ENCODE results near the gene RPTOR.

DNA sequence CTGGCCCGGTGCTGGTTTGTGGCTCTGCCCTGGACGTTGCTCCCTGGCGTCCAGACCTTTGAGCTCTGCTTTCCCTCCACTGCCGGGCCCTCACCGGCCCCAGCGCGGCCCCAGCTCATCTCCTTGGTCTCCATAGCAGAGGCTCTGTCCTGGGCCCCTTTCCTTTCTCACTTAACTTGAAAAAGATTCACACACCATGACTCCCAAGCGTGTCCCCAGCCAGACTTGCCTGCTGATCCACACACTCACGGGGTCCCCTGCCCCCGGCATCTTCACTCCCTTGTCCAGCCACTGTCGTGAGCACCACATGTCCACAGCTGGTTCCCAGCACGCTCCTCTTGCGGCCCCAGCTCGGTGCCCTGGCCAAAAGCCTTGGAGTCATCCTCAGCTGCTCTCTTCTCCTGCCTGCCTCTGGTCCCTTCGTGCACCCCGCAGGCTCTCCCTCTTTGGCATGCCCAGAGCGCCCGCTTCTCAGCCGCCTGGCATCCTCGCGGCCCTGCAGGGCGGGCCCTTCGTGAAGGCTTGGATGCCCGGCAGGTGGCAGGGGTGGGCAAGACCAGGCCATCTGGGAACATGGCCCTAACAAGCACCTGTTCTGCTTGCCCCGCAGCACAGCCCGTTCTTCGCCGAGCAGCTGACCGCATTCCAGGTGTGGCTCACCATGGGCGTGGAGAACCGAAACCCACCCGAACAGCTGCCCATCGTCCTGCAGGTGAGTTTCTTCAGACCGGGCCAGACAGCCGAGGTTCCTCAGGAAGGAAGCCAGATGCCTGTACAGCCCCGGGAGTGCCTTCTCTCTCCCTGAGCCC is 301.4 kb downstream of the RPTOR start:
- TF ChIP-seq, protein P1, sequence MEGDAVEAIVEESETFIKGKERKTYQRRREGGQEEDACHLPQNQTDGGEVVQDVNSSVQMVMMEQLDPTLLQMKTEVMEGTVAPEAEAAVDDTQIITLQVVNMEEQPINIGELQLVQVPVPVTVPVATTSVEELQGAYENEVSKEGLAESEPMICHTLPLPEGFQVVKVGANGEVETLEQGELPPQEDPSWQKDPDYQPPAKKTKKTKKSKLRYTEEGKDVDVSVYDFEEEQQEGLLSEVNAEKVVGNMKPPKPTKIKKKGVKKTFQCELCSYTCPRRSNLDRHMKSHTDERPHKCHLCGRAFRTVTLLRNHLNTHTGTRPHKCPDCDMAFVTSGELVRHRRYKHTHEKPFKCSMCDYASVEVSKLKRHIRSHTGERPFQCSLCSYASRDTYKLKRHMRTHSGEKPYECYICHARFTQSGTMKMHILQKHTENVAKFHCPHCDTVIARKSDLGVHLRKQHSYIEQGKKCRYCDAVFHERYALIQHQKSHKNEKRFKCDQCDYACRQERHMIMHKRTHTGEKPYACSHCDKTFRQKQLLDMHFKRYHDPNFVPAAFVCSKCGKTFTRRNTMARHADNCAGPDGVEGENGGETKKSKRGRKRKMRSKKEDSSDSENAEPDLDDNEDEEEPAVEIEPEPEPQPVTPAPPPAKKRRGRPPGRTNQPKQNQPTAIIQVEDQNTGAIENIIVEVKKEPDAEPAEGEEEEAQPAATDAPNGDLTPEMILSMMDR (IDR thresholded peaks at IDR 0.05) = no peak
- TF ChIP-seq POLR2A (IDR thresholded peaks at IDR 0.05; ENCODE audit: low read depth) = no peak

Measured in esophagus muscularis mucosa (tissue), 3 donors.